IMR-90 (cell line): ENCODE measurements around the gene MEGF8.

Experiments used
- FOS ChIP-seq: fragments of 150-350 bp; IDR thresholded peaks from 2 replicates; pipeline ENCODE4 v1.6.1; 2016; ENCODE audit warnings: low read depth, low read length
- POLR2A ChIP-seq: IDR thresholded peaks from 2 replicates; pipeline ENCODE4 v1.6.1; 2012; ENCODE audit warnings: mild to moderate bottlenecking, low read depth, low read length
- TF ChIP-seq, protein P1 (sequence below): conservative IDR thresholded peaks from 2 replicates; pipeline ENCODE4 v1.5.1; 2012; ENCODE audit warnings: mild to moderate bottlenecking, low read depth, low read length, improper control_type of control experiment

DNA sequence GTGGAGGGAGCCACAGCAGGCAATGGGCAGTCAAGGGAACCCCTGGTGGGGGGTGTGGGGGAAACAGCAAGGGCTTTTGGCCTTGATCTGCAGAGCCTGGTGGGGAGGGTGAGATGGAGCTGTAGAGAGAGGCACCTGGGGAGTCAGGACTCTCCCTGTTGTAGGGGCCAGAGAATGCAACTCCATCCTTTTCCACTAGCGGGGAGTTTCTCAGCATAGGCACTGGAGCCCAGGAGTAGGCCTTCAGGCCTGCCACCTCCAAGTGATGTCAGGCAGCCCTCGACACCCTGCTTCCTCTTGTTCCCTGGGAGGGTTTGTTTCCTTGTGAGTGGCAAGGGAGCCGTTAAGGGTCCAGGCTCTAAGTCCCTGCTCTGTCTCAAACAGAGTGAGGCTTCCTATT is 25.0 kb downstream of the MEGF8 start:
- TF ChIP-seq, protein P1, sequence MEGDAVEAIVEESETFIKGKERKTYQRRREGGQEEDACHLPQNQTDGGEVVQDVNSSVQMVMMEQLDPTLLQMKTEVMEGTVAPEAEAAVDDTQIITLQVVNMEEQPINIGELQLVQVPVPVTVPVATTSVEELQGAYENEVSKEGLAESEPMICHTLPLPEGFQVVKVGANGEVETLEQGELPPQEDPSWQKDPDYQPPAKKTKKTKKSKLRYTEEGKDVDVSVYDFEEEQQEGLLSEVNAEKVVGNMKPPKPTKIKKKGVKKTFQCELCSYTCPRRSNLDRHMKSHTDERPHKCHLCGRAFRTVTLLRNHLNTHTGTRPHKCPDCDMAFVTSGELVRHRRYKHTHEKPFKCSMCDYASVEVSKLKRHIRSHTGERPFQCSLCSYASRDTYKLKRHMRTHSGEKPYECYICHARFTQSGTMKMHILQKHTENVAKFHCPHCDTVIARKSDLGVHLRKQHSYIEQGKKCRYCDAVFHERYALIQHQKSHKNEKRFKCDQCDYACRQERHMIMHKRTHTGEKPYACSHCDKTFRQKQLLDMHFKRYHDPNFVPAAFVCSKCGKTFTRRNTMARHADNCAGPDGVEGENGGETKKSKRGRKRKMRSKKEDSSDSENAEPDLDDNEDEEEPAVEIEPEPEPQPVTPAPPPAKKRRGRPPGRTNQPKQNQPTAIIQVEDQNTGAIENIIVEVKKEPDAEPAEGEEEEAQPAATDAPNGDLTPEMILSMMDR, result no peak
- no peak for TF ChIP-seq FOS
- TF ChIP-seq POLR2A, result no peak
